GM18517 (cell line): Measurements from ENCODE around the gene TREML2.

Experiments used
- ATAC-seq: cut with Tn5 transposase; IDR thresholded peaks from one replicate; pipeline ENCODE4 v1.9.1; 2021; ENCODE audit warnings: mild to moderate bottlenecking, moderate library complexity; ENCODE audit not compliant: unreplicated experiment

TREML2 gene

DNA sequence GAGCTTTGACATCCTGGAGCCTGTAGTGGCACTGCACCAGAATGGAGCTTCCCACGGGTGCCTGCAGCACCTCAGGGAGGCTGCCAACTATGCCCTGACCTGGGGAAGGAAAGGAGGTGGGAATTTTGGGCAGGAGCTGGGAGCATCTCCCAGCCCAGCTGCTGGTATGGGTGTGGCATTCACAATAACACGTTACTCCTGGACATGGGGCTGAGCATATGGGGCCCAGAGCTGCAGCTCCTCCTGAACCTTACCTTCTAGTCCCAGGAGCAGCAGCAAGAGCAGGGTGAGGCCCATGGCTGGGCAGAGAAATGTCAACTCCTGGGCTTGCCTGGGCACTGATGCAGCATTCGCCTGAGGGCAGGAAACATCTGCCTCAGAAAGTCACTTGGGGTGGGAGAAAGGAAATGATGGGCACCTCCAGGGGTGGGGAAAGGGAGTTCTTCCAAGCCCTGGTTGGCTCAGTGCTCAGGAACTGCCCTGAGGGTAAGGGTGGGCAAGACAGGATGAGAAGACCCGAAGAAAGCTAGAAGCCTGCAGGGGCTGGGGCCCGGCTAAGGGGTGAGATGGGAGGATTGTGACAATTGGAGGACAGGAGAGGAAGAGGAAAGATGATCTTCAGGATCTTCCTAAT is 46.8 kb downstream of the TREML2 start, which contains the start of gene TREML1:
Gene TREML1 (minus strand): TSS at position 356 of the 634 bp plus-strand sequence. CDS start 59 bp downstream, at position 297.
- ATAC-seq = no peak

DNA sequence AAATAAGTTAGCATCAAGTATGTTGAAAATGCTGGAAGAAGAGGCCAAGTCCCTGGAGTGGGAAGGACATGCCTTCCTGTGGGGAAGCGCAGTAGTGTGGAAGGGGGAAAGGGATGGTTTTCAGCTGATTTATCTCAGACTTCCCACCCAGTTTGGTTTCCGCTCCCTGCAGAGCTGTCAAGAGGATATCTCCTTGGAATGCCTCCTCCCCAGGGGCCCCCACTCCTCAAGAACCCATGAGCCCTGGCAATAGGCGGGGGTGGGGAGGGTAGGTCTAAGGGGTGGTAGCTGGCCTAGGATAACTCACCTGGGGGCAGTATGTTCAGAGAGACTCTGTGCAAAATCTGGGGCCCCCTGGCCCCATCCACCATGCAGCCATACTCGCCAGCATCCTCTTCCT is 47.5 kb downstream of the TREML2 start:
- ATAC-seq = no peak

DNA sequence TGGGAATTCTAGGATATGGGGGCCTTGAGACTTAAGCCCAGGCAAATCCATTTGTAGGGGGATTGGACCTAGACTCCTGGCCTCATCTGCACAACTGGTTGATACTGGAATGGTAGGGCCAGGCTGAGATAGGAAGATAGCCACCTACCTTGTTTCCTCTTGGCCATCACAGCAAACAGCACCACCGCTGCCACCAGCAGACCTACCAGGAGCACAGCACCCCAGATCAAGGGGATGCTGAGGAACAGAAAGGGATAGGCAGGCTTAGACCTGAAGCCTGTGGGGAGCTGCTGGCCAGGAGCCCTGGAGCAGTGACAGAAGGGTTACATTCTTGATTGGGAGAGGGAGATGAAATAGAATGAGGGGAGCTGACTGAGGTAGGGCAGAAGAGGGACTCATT is 50.3 kb downstream of the TREML2 start:
- no peak for ATAC-seq

GRCh38 chr6:41147917-41148316 is 53.0 kb downstream of the TREML2 start:
- ATAC-seq = no peak
